ENCODE results near the gene INSC. TPM values are rescaled to one million over a fixed set of nuclear protein-coding genes. Genes with fewer than 3 reads are reported as not detected.

Gene INSC
- total RNA-seq, 2 donors from 2014 or later, result 0.52 to 3.6 TPM

DNA sequence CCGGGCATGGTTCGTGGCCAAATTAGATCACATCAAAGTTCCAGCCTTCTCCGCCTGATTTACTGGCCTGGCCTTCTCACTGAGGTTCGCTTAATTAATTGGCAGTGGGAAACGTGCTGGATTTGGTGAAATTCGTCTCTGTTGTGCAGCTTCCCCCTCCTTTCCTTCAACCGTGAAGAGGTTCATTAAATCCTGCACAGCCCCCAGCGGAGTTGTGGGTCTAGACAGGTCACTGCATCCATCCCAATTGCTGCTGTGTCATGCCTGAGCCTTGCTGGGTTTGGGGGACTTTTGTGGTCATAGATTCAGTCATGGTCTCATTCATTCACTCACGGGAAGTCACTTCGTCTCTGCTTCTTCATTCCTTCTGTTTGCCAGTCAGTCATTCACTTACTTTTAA, 90.0 kb downstream of the INSC start:
- H3K4me3 ChIP-seq, result no peak overlapping the region
- intact Hi-C loops (cut with DNase I), result no loop called here
- WGBS, 2 donors, result 81 to 84% methylated on average over 10 of the region's 10 CpGs
- peaks cover 10% of the 10 kb centered on the region for H3K4me1 ChIP-seq
- H3K27ac ChIP-seq, result no peak overlapping the region
- no peak for DNase-seq
- no peaks in the 10 kb centered on the region for H3K9me3 ChIP-seq
- TF ChIP-seq, protein P1, sequence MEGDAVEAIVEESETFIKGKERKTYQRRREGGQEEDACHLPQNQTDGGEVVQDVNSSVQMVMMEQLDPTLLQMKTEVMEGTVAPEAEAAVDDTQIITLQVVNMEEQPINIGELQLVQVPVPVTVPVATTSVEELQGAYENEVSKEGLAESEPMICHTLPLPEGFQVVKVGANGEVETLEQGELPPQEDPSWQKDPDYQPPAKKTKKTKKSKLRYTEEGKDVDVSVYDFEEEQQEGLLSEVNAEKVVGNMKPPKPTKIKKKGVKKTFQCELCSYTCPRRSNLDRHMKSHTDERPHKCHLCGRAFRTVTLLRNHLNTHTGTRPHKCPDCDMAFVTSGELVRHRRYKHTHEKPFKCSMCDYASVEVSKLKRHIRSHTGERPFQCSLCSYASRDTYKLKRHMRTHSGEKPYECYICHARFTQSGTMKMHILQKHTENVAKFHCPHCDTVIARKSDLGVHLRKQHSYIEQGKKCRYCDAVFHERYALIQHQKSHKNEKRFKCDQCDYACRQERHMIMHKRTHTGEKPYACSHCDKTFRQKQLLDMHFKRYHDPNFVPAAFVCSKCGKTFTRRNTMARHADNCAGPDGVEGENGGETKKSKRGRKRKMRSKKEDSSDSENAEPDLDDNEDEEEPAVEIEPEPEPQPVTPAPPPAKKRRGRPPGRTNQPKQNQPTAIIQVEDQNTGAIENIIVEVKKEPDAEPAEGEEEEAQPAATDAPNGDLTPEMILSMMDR (IDR thresholded peaks at IDR 0.05), result no peak
- no peak for TF ChIP-seq POLR2A (IDR thresholded peaks at IDR 0.05)
- H3K36me3 ChIP-seq (replicated peaks in 1 of 2; ENCODE audit: insufficient read depth in 1 of 2, low read depth in 2 of 2), result no peaks in the 10 kb centered on the region
- no peak for ATAC-seq
- no peaks in the 10 kb centered on the region for H3K27me3 ChIP-seq

DNA sequence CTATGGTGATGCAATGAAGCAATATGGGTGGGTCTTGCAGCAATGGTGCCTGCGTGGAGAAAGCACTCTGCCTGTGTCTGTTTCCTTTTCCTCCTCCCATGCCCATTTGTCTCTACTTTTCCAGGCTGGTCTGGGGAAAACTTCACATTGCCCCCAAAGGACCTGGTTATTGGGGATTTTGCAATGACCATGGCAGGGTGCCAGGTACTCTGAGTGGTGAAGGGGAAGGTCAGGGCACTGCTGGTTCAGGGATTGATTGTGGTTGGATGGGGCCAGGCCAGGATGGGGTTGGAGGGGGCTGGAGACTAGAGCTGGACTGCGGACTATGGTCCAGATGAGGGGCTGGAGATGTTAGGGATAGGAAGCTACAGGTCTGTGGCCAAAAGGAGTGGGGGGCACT, 92.1 kb downstream of the INSC start:
- TF ChIP-seq POLR2A (IDR thresholded peaks at IDR 0.05), result no peak
- TF ChIP-seq, protein P1 (IDR thresholded peaks at IDR 0.05), result no peak
- no peaks in the 10 kb centered on the region for H3K4me1 ChIP-seq
- DNase-seq, result no peak
- ATAC-seq, result no peak
- intact Hi-C loops (cut with DNase I), result no loop called here
- no peaks in the 10 kb centered on the region for H3K27me3 ChIP-seq
- 73 to 77% methylated on average over 2 of the region's 2 CpGs for WGBS, 2 donors
- no peak overlapping the region for H3K4me3 ChIP-seq
- no peak overlapping the region for H3K27ac ChIP-seq
- H3K36me3 ChIP-seq (replicated peaks in 1 of 2; ENCODE audit: insufficient read depth in 1 of 2, low read depth in 2 of 2), result no peaks in the 10 kb centered on the region
- H3K9me3 ChIP-seq, result no peaks in the 10 kb centered on the region

DNA sequence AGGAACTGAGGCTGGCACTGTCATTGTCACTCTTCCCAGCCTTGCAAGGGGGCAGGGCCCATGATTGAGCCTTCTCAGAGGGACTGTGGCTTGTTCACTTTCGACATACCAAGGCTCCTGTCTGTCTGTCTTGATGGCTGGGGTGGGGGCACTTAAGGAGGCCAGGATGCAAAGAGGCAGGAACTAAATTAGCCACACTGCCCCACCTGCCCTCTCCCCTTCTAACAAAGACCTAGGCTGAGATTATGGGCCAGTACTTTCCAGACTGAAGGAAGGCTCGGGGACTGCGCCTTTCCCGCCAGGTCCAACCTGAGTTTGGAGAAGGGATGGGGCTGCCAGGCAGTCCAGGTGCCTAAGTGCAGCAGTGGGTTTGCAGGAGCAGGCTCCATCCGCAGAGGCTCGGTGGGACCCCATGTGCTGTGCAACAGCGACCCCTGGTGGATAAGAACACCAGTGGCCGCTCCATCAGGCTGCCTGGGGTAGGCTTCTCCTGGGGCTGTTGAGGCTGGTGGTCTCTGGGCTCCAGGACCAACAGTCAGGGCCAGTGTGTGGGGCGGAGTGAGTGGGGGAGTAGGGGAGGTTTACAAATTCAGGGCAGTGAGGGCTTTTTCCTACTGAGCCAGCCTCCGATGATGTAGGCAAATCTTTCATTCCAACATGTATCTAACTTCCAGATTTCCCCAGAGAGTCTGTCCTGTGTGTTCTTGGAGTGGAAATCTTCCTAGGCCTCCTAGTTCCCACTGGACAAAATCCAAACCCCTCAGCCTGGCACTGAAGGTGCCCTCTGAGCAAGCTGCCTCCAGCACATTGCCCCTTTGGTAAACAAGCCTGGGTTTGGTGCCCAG, 93.9 kb downstream of the INSC start:
- DNase-seq (peak; percentile 77 to 84 (median 82)), ATAC-seq (peak; percentile 85)
- Histone ChIP-seq H3K27ac (no peak overlapping the region), H3K36me3 (replicated peaks in 1 of 2; ENCODE audit: insufficient read depth in 1 of 2, low read depth in 2 of 2) (no peaks in the 10 kb centered on the region), H3K27me3 (no peaks in the 10 kb centered on the region), H3K9me3 (no peaks in the 10 kb centered on the region), H3K4me1 (no peaks in the 10 kb centered on the region), H3K4me3 (no peak overlapping the region)
- intact Hi-C loops (cut with DNase I), result loop anchor here (2.0 kb wide), 1 partner anchor 106 kb away; no protein-coding TSS in a partner anchor
- TF ChIP-seq, protein P1 (IDR thresholded peaks at IDR 0.05), result peak; percentile 75 to 94 (median 93)
- no peak for TF ChIP-seq POLR2A (IDR thresholded peaks at IDR 0.05)
- 15 to 100% methylated on average over 1 to 10 of the region's 10 CpGs for WGBS, 2 donors

DNA sequence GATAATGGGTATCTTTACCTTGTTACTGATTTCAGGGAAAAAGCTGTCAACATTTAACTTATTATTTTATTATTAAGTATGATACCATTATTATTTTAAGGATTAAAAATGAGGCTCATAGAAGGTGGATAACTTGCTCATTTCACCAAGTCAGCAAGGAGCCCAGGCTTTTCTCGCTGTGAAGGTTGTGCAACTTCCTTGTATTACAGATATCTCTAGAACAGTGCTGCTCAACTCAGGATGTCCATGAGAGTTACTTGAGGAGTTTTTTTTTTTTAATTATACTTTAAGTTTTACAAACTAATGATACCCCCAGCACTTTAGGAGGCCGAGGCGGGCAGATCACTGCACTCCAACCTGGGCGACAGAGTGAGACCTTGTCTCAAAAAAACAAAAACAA, 98.2 kb downstream of the INSC start:
- no peak overlapping the region for H3K27ac ChIP-seq
- no peak for DNase-seq
- no peak for ATAC-seq
- no peaks in the 10 kb centered on the region for H3K9me3 ChIP-seq
- no peaks in the 10 kb centered on the region for H3K27me3 ChIP-seq
- no peaks in the 10 kb centered on the region for H3K4me1 ChIP-seq
- TF ChIP-seq POLR2A (IDR thresholded peaks at IDR 0.05), result no peak
- TF ChIP-seq, protein P1 (IDR thresholded peaks at IDR 0.05), result no peak
- 90 to 96% methylated on average over 4 of the region's 4 CpGs for WGBS, 2 donors
- intact Hi-C loops (cut with DNase I), result no loop called here
- no peaks in the 10 kb centered on the region for H3K36me3 ChIP-seq (replicated peaks in 1 of 2; ENCODE audit: insufficient read depth in 1 of 2, low read depth in 2 of 2)
- H3K4me3 ChIP-seq, result no peak overlapping the region

Data from body of pancreas (tissue), 4 donors.